GM20000 (cell line): Measurements from ENCODE around the gene MACC1.

ENCODE experiments used
- DNase-seq: peaks from one replicate; pipeline ENCODE4 v3.0.0; 2012; ENCODE audit warnings: low spot score
- TF ChIP-seq, protein P1 (sequence below): IDR thresholded peaks from 2 replicates; pipeline ENCODE4 v1.5.1; 2012; ENCODE audit warnings: mild to moderate bottlenecking, control low read depth; ENCODE audit errors: extremely low read depth, missing control alignments

Gene MACC1

DNA sequence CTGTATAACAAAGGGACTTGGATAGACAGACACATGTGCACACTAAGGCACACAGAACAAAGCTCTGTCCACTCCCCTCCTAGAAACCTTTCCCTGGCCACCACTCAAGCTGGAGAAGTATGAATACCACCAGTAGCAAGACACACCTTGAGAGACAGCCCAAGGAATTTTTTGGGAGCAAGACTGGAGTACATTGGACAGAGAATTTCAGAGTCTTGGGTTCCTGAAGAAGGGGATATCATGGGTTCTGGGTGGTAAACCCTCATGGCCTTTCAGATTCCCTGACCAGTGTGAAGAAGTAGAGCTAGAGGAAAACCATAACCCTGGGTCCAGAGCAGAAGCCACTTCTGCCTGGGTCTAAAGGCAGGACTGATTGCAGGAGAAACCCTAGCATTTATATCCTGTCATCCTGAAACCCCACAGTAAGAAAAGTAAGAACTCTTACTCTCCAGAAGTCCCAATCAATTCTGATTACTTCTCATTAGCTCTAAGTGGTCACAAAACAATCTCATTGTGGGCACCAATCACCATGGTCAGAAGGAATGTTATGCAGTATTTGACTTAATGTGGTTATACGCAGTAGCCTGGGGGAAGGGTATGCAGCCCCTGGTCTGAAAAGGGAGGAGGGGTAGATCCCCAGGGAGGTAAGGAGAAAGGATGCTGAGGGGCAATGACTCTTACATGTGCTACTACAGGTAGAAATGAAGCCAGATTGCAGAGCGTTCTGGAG lies 20.4 kb upstream of the MACC1 start:
- no peak for DNase-seq
- TF ChIP-seq, protein P1, sequence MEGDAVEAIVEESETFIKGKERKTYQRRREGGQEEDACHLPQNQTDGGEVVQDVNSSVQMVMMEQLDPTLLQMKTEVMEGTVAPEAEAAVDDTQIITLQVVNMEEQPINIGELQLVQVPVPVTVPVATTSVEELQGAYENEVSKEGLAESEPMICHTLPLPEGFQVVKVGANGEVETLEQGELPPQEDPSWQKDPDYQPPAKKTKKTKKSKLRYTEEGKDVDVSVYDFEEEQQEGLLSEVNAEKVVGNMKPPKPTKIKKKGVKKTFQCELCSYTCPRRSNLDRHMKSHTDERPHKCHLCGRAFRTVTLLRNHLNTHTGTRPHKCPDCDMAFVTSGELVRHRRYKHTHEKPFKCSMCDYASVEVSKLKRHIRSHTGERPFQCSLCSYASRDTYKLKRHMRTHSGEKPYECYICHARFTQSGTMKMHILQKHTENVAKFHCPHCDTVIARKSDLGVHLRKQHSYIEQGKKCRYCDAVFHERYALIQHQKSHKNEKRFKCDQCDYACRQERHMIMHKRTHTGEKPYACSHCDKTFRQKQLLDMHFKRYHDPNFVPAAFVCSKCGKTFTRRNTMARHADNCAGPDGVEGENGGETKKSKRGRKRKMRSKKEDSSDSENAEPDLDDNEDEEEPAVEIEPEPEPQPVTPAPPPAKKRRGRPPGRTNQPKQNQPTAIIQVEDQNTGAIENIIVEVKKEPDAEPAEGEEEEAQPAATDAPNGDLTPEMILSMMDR, result no peak

DNA sequence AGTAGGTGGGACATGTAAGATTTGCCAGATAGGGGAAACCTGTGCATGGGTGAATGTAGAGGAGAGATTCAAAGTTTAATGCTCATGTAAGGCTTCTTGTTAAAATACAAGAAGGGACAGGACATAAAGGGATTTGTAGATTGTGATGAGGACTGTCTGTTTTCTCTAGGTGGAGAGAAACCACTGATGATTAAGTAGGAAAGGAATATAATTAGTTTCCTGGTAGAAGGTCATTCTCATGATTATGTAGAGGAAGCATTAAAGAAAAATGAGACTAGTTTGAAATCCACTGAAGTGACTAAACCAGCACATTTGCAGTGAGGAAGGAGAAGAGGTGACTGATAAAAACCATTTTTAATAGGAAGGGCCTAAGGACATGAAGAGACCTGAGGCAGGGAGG lies 19.6 kb upstream of the MACC1 start:
- DNase-seq, result no peak
- TF ChIP-seq, protein P1, result no peak

DNA sequence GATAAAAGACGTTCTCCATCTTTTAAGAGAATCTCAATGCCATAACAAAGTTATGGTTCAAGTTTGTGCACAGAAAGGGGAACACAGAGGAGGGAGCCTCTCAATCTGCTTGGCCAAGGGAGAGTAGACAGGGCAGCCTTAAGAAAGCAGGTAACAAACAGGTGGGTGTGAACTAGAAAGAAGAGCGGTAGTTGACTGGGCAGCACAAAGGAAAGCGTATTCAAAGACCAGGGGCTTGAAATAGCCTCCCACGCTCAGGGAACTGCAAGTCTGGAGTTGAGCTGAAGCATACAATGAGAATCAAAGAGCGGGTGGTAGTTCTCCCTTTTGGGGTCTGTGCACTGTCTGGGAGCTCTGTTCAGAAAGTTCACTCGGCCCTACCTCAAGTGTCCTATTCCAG lies 18.9 kb upstream of the MACC1 start:
- TF ChIP-seq, protein P1, result no peak

DNA sequence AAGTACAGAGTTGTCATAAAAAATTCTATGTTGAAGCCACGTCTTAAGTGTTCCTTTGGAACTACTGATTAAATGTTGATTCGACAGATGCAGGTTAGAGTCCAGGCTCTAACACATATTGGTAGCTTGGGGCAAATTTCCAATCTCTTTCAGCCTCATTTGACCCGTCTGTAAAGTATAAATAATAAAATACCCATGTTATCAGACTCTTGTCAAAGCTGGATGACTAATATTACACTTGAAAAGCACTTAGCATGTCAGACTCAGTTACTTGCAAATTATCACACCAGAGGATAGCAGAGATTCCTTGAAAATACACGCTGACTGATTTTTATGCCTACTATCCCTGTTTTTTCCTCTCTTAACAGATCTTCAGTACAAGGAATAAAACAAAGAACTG lies 18.1 kb upstream of the MACC1 start:
- no peak for DNase-seq
- TF ChIP-seq, protein P1, result no peak

More for the DNA sequence above, 18.9 kb upstream of the MACC1 start:
- DNase-seq, result no peak

DNA sequence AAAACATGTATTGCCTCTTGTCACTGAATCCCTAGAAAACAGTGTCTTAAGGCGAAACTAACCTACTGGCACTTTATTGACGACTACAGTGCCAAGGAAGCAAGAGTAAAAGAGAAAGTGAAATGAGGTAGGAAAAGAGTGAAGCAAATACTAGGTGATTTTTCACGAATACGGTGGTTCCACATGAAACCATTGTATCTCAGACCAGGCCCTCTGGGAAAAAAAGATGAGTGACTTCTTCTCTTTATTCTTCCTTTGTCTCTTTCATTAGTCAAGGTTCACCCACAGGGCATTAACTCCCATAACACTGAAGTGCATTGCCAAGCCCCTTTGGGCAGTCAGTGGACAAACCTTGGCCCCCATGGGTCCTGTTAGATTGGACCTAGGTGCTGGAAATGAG lies 16.2 kb upstream of the MACC1 start:
- TF ChIP-seq, protein P1, result no peak
- no peak for DNase-seq

DNA sequence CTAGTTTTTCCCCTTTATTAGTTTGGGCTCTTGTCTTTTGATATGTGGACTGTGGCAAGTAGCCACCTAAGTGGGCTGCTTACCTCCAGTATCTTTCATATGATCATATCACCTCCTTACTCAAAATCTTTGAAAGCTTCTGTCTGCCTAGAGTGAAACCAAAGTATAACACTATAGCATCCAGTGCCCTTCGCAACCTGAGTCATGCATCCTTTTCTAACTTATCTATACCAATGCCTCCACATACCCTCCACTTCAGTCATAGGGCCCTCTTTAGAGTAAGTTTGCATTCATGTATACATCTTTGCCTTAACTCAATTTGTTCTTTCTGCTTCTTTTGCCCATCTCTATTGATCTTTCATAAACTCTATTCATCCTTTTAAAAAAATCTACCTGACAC lies 15.7 kb upstream of the MACC1 start:
- TF ChIP-seq, protein P1, result no peak
- DNase-seq, result no peak

DNA sequence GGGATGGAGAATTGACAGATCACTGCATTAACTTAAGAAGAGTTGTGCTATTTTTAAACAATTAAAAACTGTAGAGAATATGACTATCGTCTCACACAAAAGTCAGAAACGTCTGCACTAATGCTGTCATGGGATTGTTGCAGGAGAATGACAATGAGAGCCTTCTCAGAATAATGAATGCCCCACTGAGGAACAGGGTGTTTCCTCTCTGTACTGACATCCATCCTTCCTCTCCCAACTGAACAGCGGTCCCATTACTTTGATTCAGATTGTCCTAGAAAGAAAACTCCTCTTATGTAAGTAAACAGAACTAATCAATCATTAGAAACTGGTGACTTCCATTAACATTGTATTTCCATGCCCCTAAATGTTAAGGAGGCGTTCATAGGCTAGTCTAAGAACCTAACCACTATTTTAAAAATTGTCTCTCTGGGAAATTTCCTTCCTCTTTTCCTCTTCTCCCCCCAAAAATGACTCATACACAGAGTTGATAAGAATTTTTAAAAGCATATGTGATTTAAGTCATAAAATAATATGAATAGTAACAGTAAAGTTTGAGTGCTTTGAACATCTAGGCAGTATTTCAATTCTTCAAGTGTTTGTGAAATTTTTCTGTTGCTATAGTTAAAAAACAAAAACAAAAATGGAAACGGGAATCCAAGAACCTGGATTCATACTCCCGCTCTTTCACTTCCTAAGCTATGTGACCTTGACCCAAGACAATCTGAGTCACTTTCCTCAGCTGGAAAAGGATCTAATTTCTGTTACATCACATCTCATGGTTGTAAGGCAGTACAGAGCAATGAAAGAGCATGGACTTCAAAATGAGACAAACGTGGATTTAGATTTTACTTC lies 12.7 kb upstream of the MACC1 start:
- TF ChIP-seq, protein P1, result no peak
- no peak for DNase-seq
